GM21786 (cell line): ENCODE data around the gene PIK3R4.

Experiments used
- ATAC-seq: cut with Tn5 transposase; IDR thresholded peaks from one replicate; pipeline ENCODE4 v1.9.1; 2021; ENCODE audit not compliant: unreplicated experiment

The PIK3R4 gene

DNA sequence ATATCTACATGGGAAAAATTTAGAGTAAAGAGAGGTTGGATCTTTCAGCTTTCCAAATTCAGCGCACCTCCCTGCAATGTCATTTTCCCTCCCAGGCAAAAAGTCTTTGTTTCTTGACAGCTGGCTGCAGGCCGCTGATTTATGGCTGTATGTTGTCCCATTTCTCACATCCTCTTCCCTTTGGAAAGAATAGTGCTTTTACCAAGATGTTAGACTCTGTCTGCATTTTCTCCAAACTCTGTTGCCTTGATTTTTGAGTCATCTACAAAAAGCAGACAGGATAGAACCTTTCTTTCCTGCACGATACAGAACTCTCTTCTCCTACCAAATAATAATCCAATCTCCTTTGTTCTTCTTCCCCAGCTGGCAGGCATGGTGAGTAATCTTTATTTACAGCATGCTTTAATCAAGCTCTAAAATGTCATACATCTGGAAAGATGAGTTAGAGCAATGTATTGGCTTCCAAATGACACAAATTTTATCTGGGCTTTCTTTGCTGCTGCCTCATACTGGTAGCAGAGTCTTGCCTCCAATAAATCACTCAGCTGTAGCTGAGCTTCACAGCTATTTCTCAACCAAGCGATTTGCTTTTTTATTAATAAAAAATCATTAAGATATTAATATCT lies 101.9 kb downstream of the PIK3R4 start:
- no peak for ATAC-seq

DNA sequence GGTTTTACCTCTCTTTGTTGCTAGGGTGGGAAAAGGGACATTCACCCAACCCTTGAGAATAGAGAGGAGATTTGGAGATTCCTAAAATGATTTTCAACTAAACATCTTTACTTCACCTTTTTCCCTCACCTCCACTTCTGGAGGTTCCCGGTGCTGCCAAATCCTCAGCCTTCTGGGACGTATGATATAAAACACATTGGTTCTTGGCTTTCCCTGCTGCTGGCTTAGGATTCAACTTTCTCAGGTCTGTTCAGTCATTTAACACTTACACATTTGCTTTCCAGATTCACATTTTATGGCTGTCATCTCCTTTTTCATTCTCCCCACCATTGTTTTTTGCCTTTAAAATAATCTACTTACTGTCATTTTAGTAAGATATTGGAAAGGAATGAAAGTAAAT lies 106.6 kb downstream of the PIK3R4 start:
- no peak for ATAC-seq

DNA sequence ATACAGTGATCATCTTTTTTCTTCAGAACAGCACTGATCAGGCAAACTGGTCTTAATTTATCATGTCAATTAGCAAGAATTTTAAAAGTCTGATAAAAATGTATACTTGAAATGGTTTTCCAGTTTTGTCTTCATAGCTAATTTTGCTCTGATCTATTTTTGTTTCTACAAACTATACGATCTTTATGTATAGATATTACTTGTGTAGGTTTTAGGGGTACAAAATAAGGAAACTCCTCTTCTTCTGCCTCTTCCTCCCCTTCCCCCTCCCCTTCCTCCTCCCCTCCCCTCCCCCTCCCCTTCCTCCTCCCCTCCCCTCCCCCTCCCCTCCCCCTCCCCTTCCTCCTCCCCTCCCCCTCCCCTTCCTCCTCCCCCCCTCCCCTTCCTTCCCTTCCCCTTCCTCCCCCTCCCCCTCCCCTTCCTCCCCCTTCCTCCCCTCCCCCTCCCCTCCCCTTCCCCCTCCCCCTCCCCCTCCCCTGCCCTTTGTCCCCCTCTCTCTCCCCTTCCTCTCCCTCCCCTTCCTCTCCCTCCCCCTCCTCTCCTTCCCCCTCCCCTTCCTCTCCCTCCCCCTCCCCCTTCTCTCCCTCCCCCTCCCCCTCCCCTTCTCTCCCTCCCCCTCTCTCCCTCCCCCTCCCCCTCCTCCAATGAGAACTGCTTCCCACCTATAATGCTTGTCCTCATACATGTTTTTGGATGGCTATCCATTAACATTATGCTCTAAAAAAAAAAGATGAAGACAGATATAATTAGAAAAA lies 110.0 kb downstream of the PIK3R4 start:
- ATAC-seq = no peak

DNA sequence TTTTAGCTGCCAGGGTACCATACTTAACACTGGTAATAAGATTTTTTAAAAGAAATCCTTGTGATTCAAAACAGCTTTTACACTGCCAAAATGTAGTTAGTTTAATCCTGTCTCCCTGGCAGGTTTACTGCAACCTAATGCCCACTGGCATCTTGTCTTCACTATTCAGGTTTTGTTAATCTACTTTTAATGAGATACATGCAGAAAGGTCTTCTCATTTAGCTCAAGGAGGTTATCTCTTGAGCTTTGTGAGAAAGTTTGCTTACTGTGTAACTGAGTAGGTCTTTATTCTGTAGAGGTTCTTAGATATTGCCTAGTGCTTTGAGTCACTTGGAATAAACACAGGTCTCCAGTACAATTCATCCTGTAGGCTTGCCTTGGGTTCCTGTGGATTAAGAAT lies 110.7 kb downstream of the PIK3R4 start:
- no peak for ATAC-seq

DNA sequence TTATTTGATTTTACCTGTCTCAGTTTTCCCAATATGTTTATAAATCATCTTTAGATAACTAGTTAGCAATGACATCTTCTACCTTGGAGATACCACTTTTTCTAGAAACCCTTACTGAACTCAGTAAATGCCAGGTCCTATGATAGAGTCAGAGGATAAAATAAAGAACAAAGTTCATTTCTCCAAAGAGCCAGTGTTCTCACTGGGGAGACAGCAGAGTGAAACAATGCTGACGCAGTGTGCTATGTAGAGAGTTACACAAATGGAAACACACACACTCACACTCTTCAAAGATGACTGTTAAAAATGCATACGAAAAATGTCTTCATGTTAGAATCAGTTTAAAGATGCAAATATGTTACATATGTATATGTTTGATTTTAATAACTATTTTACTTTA lies 111.3 kb downstream of the PIK3R4 start:
- no peak for ATAC-seq
